Measurements from ENCODE around the gene ZNRD2. TPM values are rescaled to one million over a fixed set of nuclear protein-coding genes. Genes with fewer than 3 reads are reported as not detected.

Gene ZNRD2
- total and polyA plus RNA-seq, 2 of the 8 experiments (the other 6 are each of a cell fraction or from before 2014, with no cell fraction given), result 53.4 to 125 TPM

- H3K79me2 ChIP-seq (ENCODE audit: control insufficient read depth in 1 of 2, insufficient read depth in 2 of 2, low read length in 2 of 2), result peaks cover 11 to 27% of the 10 kb centered on the region in 2 experiments
- FAIRE-seq, result no peak
- CTCF ChIA-PET (ENCODE audit: partially characterized antibody), result interaction anchor here (0.7 to 2.1 kb wide), 8 partner anchors 10 to 95 kb away, joined by 3 to 11 read pairs (median 4); partner anchors contain the start of genes KAT5 and SIPA1
- no peak for TF ChIP-seq ASH2L (IDR thresholded peaks at IDR 0.05; ENCODE audit: low read length)
- no peak for TF ChIP-seq MAX (IDR thresholded peaks at IDR 0.05)
- TF ChIP-seq SIRT6 (IDR thresholded peaks at IDR 0.05; ENCODE audit: low read length), result no peak
- no peak for TF ChIP-seq ATF3 (IDR thresholded peaks at IDR 0.05; ENCODE audit: insufficient read depth, low read depth, low read length)
- TF ChIP-seq RXRA (IDR thresholded peaks at IDR 0.05; ENCODE audit: insufficient read depth, low read depth, low read length), result no peak
- no peak for TF ChIP-seq BACH1 (IDR thresholded peaks at IDR 0.05; ENCODE audit: low read length)
- no peak for TF ChIP-seq JUND (IDR thresholded peaks at IDR 0.05; ENCODE audit: low read length)
- no peak for TF ChIP-seq TCF12 (IDR thresholded peaks at IDR 0.05; ENCODE audit: low read depth, low read length)
- no peak for TF ChIP-seq SP4 (IDR thresholded peaks at IDR 0.05; ENCODE audit: low read length)
- no peak for TF ChIP-seq CBX8 (IDR thresholded peaks at IDR 0.05; ENCODE audit: borderline replicate concordance, low read depth, low read length)
- TF ChIP-seq YY1 (IDR thresholded peaks at IDR 0.05; ENCODE audit: low read depth, low read length), result no peak
- TF ChIP-seq POLR2AphosphoS5 (IDR thresholded peaks at IDR 0.05; ENCODE audit: low read depth, low read length), result no peak
- no peak for TF ChIP-seq USF2 (IDR thresholded peaks at IDR 0.05; ENCODE audit: low read length)
These were observed 46.3 kb downstream of the ZNRD2 start for GRCh38 chr11:65616575-65617001.

More at GRCh38 chr11:65616575-65617001, 46.3 kb downstream of the ZNRD2 start:
- WGBS, 2 experiments (ENCODE audit: extremely low coverage in 1 of 2, insufficient coverage in 1 of 2, insufficient read length in 1 of 2, insufficient replicate concordance in 2 of 2, low coverage in 1 of 2, low lambda C conversion rate in 2 of 2, missing lambda C conversion rate in 1 of 2), result 87% methylated on average over 10 of the region's 10 CpGs; no CpG with 5 or more reads in 1 of the 2 experiments
- Histone ChIP-seq H3K23ac (ENCODE audit: insufficient read length) (no peak overlapping the region), H2BK5ac (ENCODE audit: low read depth, low read length) (no peak overlapping the region), H3K36me3 (ENCODE audit: control insufficient read depth in 2 of 4, insufficient read depth in 4 of 4, low read length in 3 of 4) (peaks cover 3 to 29% (median 19%) of the 10 kb centered on the region in 4 experiments; a peak in 6 of 8 replicates), H3K56ac (replicated peaks; ENCODE audit: insufficient read length, low read depth, low read length) (no peak overlapping the region), H4K5ac (ENCODE audit: insufficient read length, low read depth, low read length) (no peak overlapping the region), H3K27ac (ENCODE audit: low read depth, low read length) (no peak overlapping the region), H2BK20ac (ENCODE audit: low read length) (no peak overlapping the region), H3K4me1 (replicated peaks in 1 of 4; ENCODE audit: control insufficient read depth in 3 of 4, insufficient read depth in 4 of 4, low read length in 3 of 4) (peaks cover 0 to 18% (median 9%) of the 10 kb centered on the region in 4 experiments; a peak in 5 of 7 replicates), H3K4me3 (ENCODE audit: extremely low read depth in 1 of 4, insufficient read depth in 2 of 4, low read depth in 3 of 4, low read length in 4 of 4) (peak overlapping the region; percentile 63 to 88 (median 86)), H2BK120ac (replicated peaks; ENCODE audit: low read depth, low read length) (no peak overlapping the region), H4K8ac (ENCODE audit: extremely low read depth, insufficient read depth, low read length) (no peak overlapping the region; the same call in 1 of the 2 replicates), H3K79me1 (ENCODE audit: low read depth, low read length) (peaks cover 28% of the 10 kb centered on the region), H3K23me2 (ENCODE audit: low read depth, low read length) (peaks cover 16% of the 10 kb centered on the region), H2AK5ac (ENCODE audit: low read depth, low read length) (no peak overlapping the region), H3K4me2 (ENCODE audit: insufficient read depth in 1 of 2, low read depth in 2 of 2, low read length in 2 of 2) (peak overlapping the region; percentile 80 to 98), H3K4ac (replicated peaks; ENCODE audit: insufficient read length, low read depth, low read length) (no peak overlapping the region), H3K9me3 (ENCODE audit: insufficient read depth in 2 of 2, low read depth in 1 of 2, low read length in 1 of 2) (no peaks in the 10 kb centered on the region), H3K9ac (replicated peaks in 1 of 4; ENCODE audit: extremely low read depth in 1 of 4, low read depth in 3 of 4, low read length in 3 of 4) (peak overlapping the region in 3 of 4 experiments; percentile 52 to 78 (median 72); a peak in 5 of 7 replicates), H4K20me1 (replicated peaks in 1 of 2; ENCODE audit: control insufficient read depth in 1 of 2, insufficient read depth in 2 of 2, low read length in 2 of 2) (peaks cover 5 to 36% of the 10 kb centered on the region in 2 experiments), H3K18ac (ENCODE audit: extremely low read depth, low read length) (no peak overlapping the region), H2BK15ac (ENCODE audit: low read length) (no peak overlapping the region), H2BK12ac (ENCODE audit: low read depth, low read length) (no peak overlapping the region), H3K14ac (ENCODE audit: insufficient read length) (no peak overlapping the region), H4K91ac (replicated peaks; ENCODE audit: insufficient read length, low read length) (no peak overlapping the region), H3K27me3 (replicated peaks in 1 of 4; ENCODE audit: control insufficient read depth in 3 of 4, extremely low read depth in 1 of 4, insufficient read depth in 3 of 4, low read length in 3 of 4) (no peaks in the 10 kb centered on the region), H2AFZ (ENCODE audit: low read length) (no peak overlapping the region)
- DNase-seq (ENCODE audit: low read depth in 1 of 2, low spot score in 2 of 2), result no peak
- POLR2A ChIA-PET (ENCODE audit: partially characterized antibody), result interaction anchor here (0.7 to 5.7 kb wide), 8 partner anchors 12 to 119 kb away, joined by 3 to 38 read pairs (median 6); partner anchors contain the start of gene SIPA1
